Body of pancreas (tissue), 4 donors: ENCODE results near the gene MAST4. TPM values are rescaled to one million over a fixed set of nuclear protein-coding genes. Genes with fewer than 3 reads are reported as not detected.

Experiments
- ATAC-seq: fragments of 150-250 bp; one replicate; pipeline ENCODE4 v1.9.1; 2016
- DNase-seq, 4 donors: peaks; one replicate each; pipeline ENCODE4 v3.0.0-alpha.2; 2019
- H3K27ac ChIP-seq, 4 donors: fragments of 200-600 bp; sonication (generic); 1 replicate in 3 of 4; 2 replicates in 1 of 4; pipeline versions ENCODE4 v1.5.1 to v1.6.1; 2016 to 2019; ENCODE audit warnings: mild to moderate bottlenecking in 1 of 4, mixed read lengths in 1 of 4, moderate library complexity in 1 of 4
- H3K27me3 ChIP-seq, 2 donors: fragments of 200-600 bp; sonication (generic); one replicate each; pipeline ENCODE4 v1.6.0; 2016; ENCODE audit warnings: mild to moderate bottlenecking in 1 of 2
- H3K36me3 ChIP-seq, 2 donors: fragments of 200-600 bp; sonication (generic); replicated peaks in 1 of 2; 2 replicates each; pipeline ENCODE4 v1.5.1; 2016; ENCODE audit warnings: low read depth in 2 of 2; ENCODE audit not compliant: insufficient read depth in 1 of 2
- H3K4me1 ChIP-seq: fragments of 200-600 bp; sonication (generic); one replicate; pipeline ENCODE4 v1.6.0; 2016
- H3K4me3 ChIP-seq, 2 donors: fragments of 200-600 bp; sonication (generic); 1 replicate in 1 of 2; 2 replicates in 1 of 2; pipeline ENCODE4 v1.5.1; 2016 to 2019
- H3K9me3 ChIP-seq, 3 donors: fragments of 200-600 bp; sonication (generic); 1 replicate in 2 of 3; 2 replicates in 1 of 3; pipeline ENCODE4 v1.5.1; 2016
- CTCF ChIP-seq, 7 experiments: fragments of 450-650 bp in 4 of 7; fragments of 200-600 bp in 3 of 7; sonication (generic) in 3 of 7; IDR thresholded peaks; one replicate each; pipeline ENCODE4 v1.5.1; 2016 to 2019; ENCODE audit warnings: antibody characterized with exemption in 7 of 7
- POLR2A ChIP-seq, 3 donors: fragments of 450-650 bp; IDR thresholded peaks; one replicate each; pipeline ENCODE4 v1.6.1; 2016; ENCODE audit warnings: antibody characterized with exemption in 3 of 3, mild to moderate bottlenecking in 2 of 3
- WGBS, 2 donors: methylation state at CpG; one replicate each; pipeline ENCODE4 v1.1.5; 2017; 5-methylcytosine and 5-hydroxymethylcytosine counted together
- intact Hi-C: fragments of 100-400 bp; cut with DNase I; formaldehyde crosslinking; loops from one replicate; pipeline ENCODE4 v1.15.1; 2023
- total RNA-seq, 2 donors: library from RNA; depleted of rRNA; stranded (reverse); fragments of >200 nt; gene quantifications; one replicate each; pipeline ENCODE4 v1.1.0, GENCODE V29; 2016

Gene MAST4
- total RNA-seq, 2 donors from 2014 or later, result 17.9 to 29.7 TPM

- no peak for ATAC-seq
- no peaks in the 10 kb centered on the region for H3K27me3 ChIP-seq
- 88 to 90% methylated on average over 5 of the region's 5 CpGs for WGBS, 2 donors
- intact Hi-C loops, result no loop called here
- H3K36me3 ChIP-seq, result no peaks in the 10 kb centered on the region
- DNase-seq, result no peak
- no peak for TF ChIP-seq POLR2A (IDR thresholded peaks at IDR 0.05)
- no peak for TF ChIP-seq CTCF (IDR thresholded peaks at IDR 0.05)
- peak overlapping the region in 2 of 4 donors; percentile 44 to 58 for H3K27ac ChIP-seq
- no peaks in the 10 kb centered on the region for H3K9me3 ChIP-seq
- peaks cover 34% of the 10 kb centered on the region for H3K4me1 ChIP-seq
- no peak overlapping the region for H3K4me3 ChIP-seq
Measured at GRCh38 chr5:67014191-67014590, 418.0 kb downstream of the MAST4 start.

GRCh38 chr5:67014957-67015400, 418.8 kb downstream of the MAST4 start:
- 4% methylated on average over 3 of the region's 3 CpGs for WGBS, 2 donors
- no peaks in the 10 kb centered on the region for H3K27me3 ChIP-seq
- H3K27ac ChIP-seq, result peak overlapping the region; percentile 17 to 58 (median 40)
- no peak overlapping the region for H3K4me3 ChIP-seq
- DNase-seq, result no peak
- TF ChIP-seq POLR2A (IDR thresholded peaks at IDR 0.05) (peak in 1 of 3 donors; percentile 9), CTCF (IDR thresholded peaks at IDR 0.05) (no peak)
- no peaks in the 10 kb centered on the region for H3K9me3 ChIP-seq
- peaks cover 29% of the 10 kb centered on the region for H3K4me1 ChIP-seq
- peak; percentile 48 for ATAC-seq
- intact Hi-C loops, result no loop called here
- no peaks in the 10 kb centered on the region for H3K36me3 ChIP-seq

- Histone ChIP-seq H3K36me3 (no peaks in the 10 kb centered on the region), H3K4me3 (no peak overlapping the region), H3K4me1 (peaks cover 29% of the 10 kb centered on the region), H3K9me3 (no peaks in the 10 kb centered on the region), H3K27ac (peak overlapping the region; percentile 17 to 58 (median 40)), H3K27me3 (no peaks in the 10 kb centered on the region)
- DNase-seq (no peak), ATAC-seq (peak; percentile 71)
- 13 to 17% methylated on average over 8 of the region's 8 CpGs for WGBS, 2 donors
- no peak for TF ChIP-seq POLR2A (IDR thresholded peaks at IDR 0.05)
- intact Hi-C loops, result no loop called here
Measured at GRCh38 chr5:67015541-67016191, 419.5 kb downstream of the MAST4 start.

GRCh38 chr5:67019065-67019845, 423.1 kb downstream of the MAST4 start:
- no peaks in the 10 kb centered on the region for H3K27me3 ChIP-seq
- H3K4me3 ChIP-seq, result no peak overlapping the region
- peaks cover 24% of the 10 kb centered on the region for H3K4me1 ChIP-seq
- intact Hi-C loops, result no loop called here
- TF ChIP-seq CTCF (IDR thresholded peaks at IDR 0.05) (no peak), POLR2A (IDR thresholded peaks at IDR 0.05) (no peak)
- no peak for DNase-seq
- H3K9me3 ChIP-seq, result no peaks in the 10 kb centered on the region
- WGBS, 2 donors, result 90 to 93% methylated on average over 7 of the region's 7 CpGs
- H3K36me3 ChIP-seq, result no peaks in the 10 kb centered on the region
- no peak overlapping the region for H3K27ac ChIP-seq
- no peak for ATAC-seq

GRCh38 chr5:67020096-67020615, 424.0 kb downstream of the MAST4 start:
- peaks cover 15% of the 10 kb centered on the region for H3K4me1 ChIP-seq
- no peak for ATAC-seq
- intact Hi-C loops, result no loop called here

More at GRCh38 chr5:67020096-67020615, 424.0 kb downstream of the MAST4 start:
- no peak for DNase-seq
- no peak overlapping the region for H3K27ac ChIP-seq
- H3K36me3 ChIP-seq, result no peaks in the 10 kb centered on the region
- WGBS, 2 donors, result 87 to 97% methylated on average over 3 of the region's 3 CpGs
- TF ChIP-seq CTCF (IDR thresholded peaks at IDR 0.05) (no peak), POLR2A (IDR thresholded peaks at IDR 0.05) (no peak)
- H3K9me3 ChIP-seq, result no peaks in the 10 kb centered on the region
- no peaks in the 10 kb centered on the region for H3K27me3 ChIP-seq
- no peak overlapping the region for H3K4me3 ChIP-seq
